Uterus (tissue), 2 donors: Measurements from ENCODE around the gene CRB1.

Source experiments
- CTCF ChIP-seq, 4 experiments: fragments of 200-600 bp in 2 of 4; fragments of 450-650 bp in 2 of 4; sonication (generic) in 2 of 4; IDR thresholded peaks; one replicate each; pipeline ENCODE4 v1.5.1; 2016 to 2019; ENCODE audit warnings: antibody characterized with exemption in 4 of 4, mild to moderate bottlenecking in 2 of 4, moderate library complexity in 1 of 4
- POLR2A ChIP-seq, 2 donors: fragments of 450-650 bp; IDR thresholded peaks; one replicate each; pipeline ENCODE4 v1.6.1; 2016; ENCODE audit warnings: antibody characterized with exemption in 2 of 2, mild to moderate bottlenecking in 1 of 2, moderate library complexity in 1 of 2

GRCh38 chr1:197374428-197374827, 106.4 kb downstream of the CRB1 start:
- TF ChIP-seq CTCF (IDR thresholded peaks at IDR 0.05): no peak
- no peak for TF ChIP-seq POLR2A (IDR thresholded peaks at IDR 0.05)
